Calu3 (cell line): ENCODE data around the gene ADAM19. TPM values are rescaled to one million over a fixed set of nuclear protein-coding genes. Genes with fewer than 3 reads are reported as not detected.

Experiments used
- BruUV-seq: library from RNA; stranded (reverse); fragments of 400-500 nt; replicated peaks from 2 replicates; lab custom pipeline; 2021; lab: Mats Ljungman, UMichigan
- CTCF ChIA-PET: fragments of 300-600 bp; sonication (Branson Sonifier 250); formaldehyde crosslinking; loops from one replicate; lab custom pipeline; 2022; ENCODE audit warnings: antibody characterized with exemption; lab: Charles Lee
- DNase-seq: peaks from one replicate; pipeline ENCODE4 v3.0.0; 2022
- H3K27ac Mint-ChIP-seq: one replicate; pipeline ENCODE4 v1.8.0; 2022; ENCODE audit warnings: mixed read lengths; ENCODE audit not compliant: unreplicated experiment
- H3K27me3 Mint-ChIP-seq: one replicate; pipeline ENCODE4 v1.8.0; 2022; ENCODE audit warnings: mixed read lengths; ENCODE audit not compliant: unreplicated experiment
- H3K36me3 Mint-ChIP-seq: one replicate; pipeline ENCODE4 v1.8.0; 2022; ENCODE audit warnings: mild to moderate bottlenecking, moderate library complexity, mixed read lengths; ENCODE audit not compliant: insufficient read depth, unreplicated experiment
- H3K4me1 Mint-ChIP-seq: one replicate; pipeline ENCODE4 v1.8.0; 2022; ENCODE audit warnings: mild to moderate bottlenecking, low read depth, mixed read lengths; ENCODE audit not compliant: unreplicated experiment
- H3K4me3 Mint-ChIP-seq: one replicate; pipeline ENCODE4 v1.8.0; 2022; ENCODE audit warnings: mild to moderate bottlenecking, low read depth, moderate library complexity, mixed read lengths; ENCODE audit not compliant: unreplicated experiment
- H3K9me3 Mint-ChIP-seq: one replicate; pipeline ENCODE4 v1.8.0; 2022; ENCODE audit warnings: low read depth, mixed read lengths; ENCODE audit not compliant: unreplicated experiment
- intact Hi-C: fragments of 100-400 bp; cut with micrococcal nuclease; formaldehyde crosslinking; loops from one replicate; pipeline ENCODE4 v1.10.0; 2022; ENCODE audit not compliant: unreplicated experiment
- total RNA-seq: library from RNA; stranded (reverse); gene quantifications from 2 replicates; pipeline ENCODE4 v1.2.3, GENCODE V29; 2022
- TF ChIP-seq, protein P1 (sequence below): fragments of 200-600 bp; IDR thresholded peaks from one replicate; pipeline ENCODE4 v1.8.0; 2022; ENCODE audit warnings: antibody characterized with exemption; ENCODE audit not compliant: unreplicated experiment

ADAM19 gene
- total RNA-seq, 1 experiment from 2014 or later, result 16.2 TPM

DNA sequence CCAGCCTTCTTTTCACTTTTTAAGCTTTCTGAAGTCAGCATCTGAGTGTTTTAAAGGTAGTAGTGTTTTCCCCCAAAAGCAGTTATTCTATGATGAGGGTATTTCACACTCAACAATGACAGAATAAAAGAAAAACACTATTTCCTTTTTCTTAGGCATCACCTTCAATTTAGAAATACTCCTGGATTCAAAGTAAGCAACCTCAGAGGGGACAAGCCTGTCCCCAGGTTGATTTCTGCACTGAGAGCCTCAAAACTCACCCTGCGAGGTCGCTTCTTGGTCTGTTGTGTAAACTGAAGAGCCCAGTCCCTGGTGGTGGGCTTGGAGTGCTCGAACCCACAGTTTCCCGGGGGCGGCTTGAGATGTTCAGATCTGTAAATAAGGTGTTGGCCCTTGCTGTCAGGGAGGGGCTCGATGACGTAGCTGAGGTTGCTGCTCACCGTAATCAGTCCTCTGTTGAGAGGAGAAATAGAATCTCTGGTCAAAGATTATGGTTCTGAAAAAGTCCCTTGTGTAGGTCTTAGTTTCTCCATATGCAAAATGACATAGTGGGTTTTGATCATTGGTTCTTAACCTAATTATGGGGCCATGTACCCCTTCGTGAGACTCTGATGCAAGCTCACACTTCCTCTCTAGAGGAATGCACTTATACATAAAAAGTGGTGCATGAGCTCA, 55.9 kb downstream of the ADAM19 start:
- no peak for DNase-seq
- Mint-ChIP-seq H3K4me1 (peaks cover 6% of the 10 kb centered on the region), H3K4me3 (no peak overlapping the region), H3K9me3 (no peaks in the 10 kb centered on the region), H3K27me3 (no peaks in the 10 kb centered on the region), H3K27ac (no peak overlapping the region), H3K36me3 (no peaks in the 10 kb centered on the region)
- TF ChIP-seq, protein P1, sequence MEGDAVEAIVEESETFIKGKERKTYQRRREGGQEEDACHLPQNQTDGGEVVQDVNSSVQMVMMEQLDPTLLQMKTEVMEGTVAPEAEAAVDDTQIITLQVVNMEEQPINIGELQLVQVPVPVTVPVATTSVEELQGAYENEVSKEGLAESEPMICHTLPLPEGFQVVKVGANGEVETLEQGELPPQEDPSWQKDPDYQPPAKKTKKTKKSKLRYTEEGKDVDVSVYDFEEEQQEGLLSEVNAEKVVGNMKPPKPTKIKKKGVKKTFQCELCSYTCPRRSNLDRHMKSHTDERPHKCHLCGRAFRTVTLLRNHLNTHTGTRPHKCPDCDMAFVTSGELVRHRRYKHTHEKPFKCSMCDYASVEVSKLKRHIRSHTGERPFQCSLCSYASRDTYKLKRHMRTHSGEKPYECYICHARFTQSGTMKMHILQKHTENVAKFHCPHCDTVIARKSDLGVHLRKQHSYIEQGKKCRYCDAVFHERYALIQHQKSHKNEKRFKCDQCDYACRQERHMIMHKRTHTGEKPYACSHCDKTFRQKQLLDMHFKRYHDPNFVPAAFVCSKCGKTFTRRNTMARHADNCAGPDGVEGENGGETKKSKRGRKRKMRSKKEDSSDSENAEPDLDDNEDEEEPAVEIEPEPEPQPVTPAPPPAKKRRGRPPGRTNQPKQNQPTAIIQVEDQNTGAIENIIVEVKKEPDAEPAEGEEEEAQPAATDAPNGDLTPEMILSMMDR, result no peak
- CTCF ChIA-PET, result no interaction called here
- intact Hi-C loops, result loop anchor here (10.0 kb wide), 1 partner anchor 195 kb away; no protein-coding TSS in a partner anchor
- no TSS peak for BruUV-seq

DNA sequence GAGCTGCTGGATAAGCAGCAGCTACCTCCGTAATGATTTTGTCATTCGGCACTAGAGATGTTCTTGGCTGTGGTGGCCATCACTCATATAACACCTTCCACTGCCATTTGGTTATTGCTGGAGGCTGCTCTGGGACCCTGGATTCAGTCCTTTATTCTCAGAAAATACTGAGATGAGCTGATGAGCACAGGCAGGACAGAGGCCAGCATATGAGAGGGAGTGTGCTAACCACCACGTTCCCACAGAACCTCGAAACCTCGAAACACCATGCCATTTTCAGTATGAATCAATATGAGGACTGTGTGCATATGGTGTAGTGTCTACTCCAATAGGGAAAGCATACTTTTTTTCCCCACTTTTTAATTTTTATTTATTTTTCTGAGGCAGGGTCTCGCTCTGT, 56.6 kb downstream of the ADAM19 start:
- CTCF ChIA-PET, result no interaction called here

DNA sequence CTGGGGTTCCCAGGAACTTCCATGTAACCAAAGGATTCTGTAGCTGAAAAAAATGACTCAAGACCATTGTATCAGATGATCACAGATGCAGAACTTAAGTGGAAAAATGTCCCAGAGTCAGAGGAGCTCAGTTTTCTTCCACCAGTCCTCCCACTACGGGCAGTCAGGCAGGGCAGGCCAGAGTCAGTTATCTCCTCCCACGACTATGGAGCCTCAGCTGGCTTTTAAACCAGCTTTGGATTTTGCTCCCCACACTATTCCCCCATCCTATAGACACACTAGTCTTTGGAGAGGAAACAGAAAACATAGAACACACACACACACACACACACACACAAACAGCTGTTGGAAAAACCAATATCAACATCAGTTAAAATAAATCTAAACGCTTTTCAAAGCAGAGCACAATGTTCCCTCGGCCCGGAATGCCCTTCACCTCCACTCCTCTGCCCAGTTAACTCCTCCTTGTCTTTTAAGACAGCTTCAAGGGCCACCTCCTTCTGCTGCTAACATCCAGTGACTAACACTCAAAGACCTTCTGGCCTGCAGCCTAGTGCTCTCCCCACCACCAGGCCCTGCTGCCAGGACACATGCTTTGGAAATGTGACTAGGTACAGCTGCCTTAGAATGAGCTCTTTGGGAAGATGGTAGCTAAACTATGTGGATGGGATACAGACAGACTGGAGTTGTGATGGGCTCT, 58.8 kb downstream of the ADAM19 start:
- Mint-ChIP-seq H3K27ac (no peak overlapping the region), H3K4me3 (no peak overlapping the region), H3K27me3 (no peaks in the 10 kb centered on the region), H3K4me1 (peaks cover 17% of the 10 kb centered on the region), H3K9me3 (no peaks in the 10 kb centered on the region), H3K36me3 (no peaks in the 10 kb centered on the region)
- TF ChIP-seq, protein P1, result no peak
- intact Hi-C loops, result loop anchor here (10.0 kb wide), 1 partner anchor 198 kb away; no protein-coding TSS in a partner anchor
- BruUV-seq, result no TSS peak
- CTCF ChIA-PET, result interaction anchor here (0.6 kb wide), 1 partner anchor 1258 kb away, joined by 3 read pairs; no protein-coding TSS in a partner anchor
- no peak for DNase-seq

More for the DNA sequence above, 56.6 kb downstream of the ADAM19 start:
- Mint-ChIP-seq H3K36me3 (no peaks in the 10 kb centered on the region), H3K4me3 (no peak overlapping the region), H3K27me3 (no peaks in the 10 kb centered on the region), H3K9me3 (no peaks in the 10 kb centered on the region), H3K27ac (no peak overlapping the region), H3K4me1 (peaks cover 6% of the 10 kb centered on the region)
- no peak for DNase-seq
- intact Hi-C loops, result loop anchor here (10.0 kb wide), 1 partner anchor 196 kb away; no protein-coding TSS in a partner anchor
- TF ChIP-seq, protein P1, result no peak
- BruUV-seq, result no TSS peak

DNA sequence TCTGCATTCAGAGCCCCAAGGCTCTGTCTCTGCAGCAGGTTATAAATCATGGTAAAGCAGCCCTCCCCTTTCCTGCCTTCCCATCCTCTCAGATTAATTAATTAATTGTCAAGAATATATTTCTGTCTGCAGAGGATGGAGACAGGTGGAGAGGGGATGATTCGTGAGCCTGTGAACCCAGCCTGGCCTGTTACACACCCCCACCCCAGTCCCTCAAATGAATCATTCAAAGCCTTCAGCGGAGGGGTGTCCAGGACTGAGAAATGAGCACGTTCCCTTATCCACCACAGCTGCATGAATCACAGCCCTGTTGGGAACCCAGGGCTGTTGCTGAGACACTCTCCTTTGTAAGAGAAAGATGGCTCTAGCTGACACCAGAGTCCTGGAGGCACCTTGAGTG, 59.6 kb downstream of the ADAM19 start:
- Mint-ChIP-seq H3K9me3 (no peaks in the 10 kb centered on the region), H3K4me1 (peaks cover 16% of the 10 kb centered on the region), H3K4me3 (no peak overlapping the region), H3K36me3 (no peaks in the 10 kb centered on the region), H3K27ac (no peak overlapping the region), H3K27me3 (no peaks in the 10 kb centered on the region)
- BruUV-seq, result no TSS peak
- CTCF ChIA-PET, result no interaction called here
- intact Hi-C loops, result loop anchor here (10.0 kb wide), 1 partner anchor 199 kb away; no protein-coding TSS in a partner anchor
- no peak for DNase-seq
- TF ChIP-seq, protein P1, result no peak
